ENCODE data around the gene ACO2. TPM values are rescaled to one million over a fixed set of nuclear protein-coding genes. Genes with fewer than 3 reads are reported as not detected.

ACO2 gene
- total RNA-seq, 2 donors from 2014 or later: 32.7 to 75.5 TPM

DNA sequence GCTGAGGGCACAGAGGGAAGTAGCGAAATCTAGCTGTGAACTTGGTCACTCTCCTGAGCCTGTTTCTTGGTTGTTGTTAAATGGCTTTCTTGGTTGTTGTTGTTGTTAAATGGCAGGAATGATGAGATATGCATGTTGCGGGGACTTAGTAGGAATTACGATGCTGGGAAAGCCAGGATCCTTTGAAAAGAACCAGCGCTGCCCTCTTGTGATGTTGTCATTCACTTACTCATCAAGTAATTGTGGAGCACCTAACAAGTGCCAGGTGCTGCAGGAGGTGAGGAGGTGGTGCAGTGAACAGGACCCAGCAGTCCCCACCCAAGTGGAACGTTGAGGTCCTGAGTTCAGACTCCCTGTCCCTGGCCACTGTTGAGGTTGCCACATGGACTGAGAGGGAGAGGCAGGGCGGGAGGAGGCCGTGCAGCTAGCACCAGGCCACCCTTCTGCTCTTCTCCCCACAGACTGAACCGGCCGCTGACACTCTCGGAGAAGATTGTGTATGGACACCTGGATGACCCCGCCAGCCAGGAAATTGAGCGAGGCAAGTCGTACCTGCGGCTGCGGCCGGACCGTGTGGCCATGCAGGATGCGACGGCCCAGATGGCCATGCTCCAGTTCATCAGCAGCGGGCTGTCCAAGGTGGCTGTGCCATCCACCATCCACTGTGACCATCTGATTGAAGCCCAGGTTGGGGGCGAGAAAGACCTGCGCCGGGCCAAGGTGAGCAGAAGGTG, 38.6 kb downstream of the ACO2 start:
- Histone ChIP-seq H3K9me3 (no peaks in the 10 kb centered on the region), H3K27me3 (no peaks in the 10 kb centered on the region), H3K36me3 (replicated peaks in 1 of 2; ENCODE audit: insufficient read depth in 1 of 2, low read depth in 2 of 2) (peaks cover 0 to 12% of the 10 kb centered on the region in 2 donors), H3K4me3 (no peak overlapping the region), H3K27ac (no peak overlapping the region), H3K4me1 (peaks cover 24% of the 10 kb centered on the region)
- ATAC-seq: no peak
- intact Hi-C loops (cut with DNase I): no loop called here
- no peak for TF ChIP-seq POLR2A (IDR thresholded peaks at IDR 0.05)
- TF ChIP-seq, protein P1, sequence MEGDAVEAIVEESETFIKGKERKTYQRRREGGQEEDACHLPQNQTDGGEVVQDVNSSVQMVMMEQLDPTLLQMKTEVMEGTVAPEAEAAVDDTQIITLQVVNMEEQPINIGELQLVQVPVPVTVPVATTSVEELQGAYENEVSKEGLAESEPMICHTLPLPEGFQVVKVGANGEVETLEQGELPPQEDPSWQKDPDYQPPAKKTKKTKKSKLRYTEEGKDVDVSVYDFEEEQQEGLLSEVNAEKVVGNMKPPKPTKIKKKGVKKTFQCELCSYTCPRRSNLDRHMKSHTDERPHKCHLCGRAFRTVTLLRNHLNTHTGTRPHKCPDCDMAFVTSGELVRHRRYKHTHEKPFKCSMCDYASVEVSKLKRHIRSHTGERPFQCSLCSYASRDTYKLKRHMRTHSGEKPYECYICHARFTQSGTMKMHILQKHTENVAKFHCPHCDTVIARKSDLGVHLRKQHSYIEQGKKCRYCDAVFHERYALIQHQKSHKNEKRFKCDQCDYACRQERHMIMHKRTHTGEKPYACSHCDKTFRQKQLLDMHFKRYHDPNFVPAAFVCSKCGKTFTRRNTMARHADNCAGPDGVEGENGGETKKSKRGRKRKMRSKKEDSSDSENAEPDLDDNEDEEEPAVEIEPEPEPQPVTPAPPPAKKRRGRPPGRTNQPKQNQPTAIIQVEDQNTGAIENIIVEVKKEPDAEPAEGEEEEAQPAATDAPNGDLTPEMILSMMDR (IDR thresholded peaks at IDR 0.05): no peak
- no peak for DNase-seq
- WGBS, 2 donors: 91 to 94% methylated on average over 10 to 22 of the region's 23 CpGs

DNA sequence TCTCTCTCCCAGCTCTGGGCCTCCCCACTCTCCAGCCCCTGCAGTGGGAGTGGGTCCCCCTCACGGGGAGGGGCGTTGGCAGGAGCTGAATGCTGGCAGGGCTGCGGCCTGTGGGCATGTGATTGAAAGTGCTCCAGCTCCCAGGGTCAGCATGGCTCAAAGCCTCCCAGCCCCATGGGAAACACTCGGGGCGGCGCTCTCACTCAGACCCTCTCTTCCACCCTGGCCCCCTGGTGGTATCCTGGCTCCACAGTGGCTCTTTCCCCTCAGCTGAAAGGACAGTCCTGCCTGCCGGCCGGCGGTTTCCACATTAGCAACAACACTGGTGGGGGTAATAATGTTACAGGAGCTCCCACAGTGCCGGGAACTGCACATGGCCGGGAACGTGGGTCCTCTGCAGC, 39.9 kb downstream of the ACO2 start:
- peaks cover 24% of the 10 kb centered on the region for H3K4me1 ChIP-seq
- H3K36me3 ChIP-seq (replicated peaks in 1 of 2; ENCODE audit: insufficient read depth in 1 of 2, low read depth in 2 of 2): peaks cover 0 to 13% of the 10 kb centered on the region in 2 donors
- intact Hi-C loops (cut with DNase I): no loop called here
- DNase-seq (no peak), ATAC-seq (no peak)
- no peak overlapping the region for H3K27ac ChIP-seq
- H3K27me3 ChIP-seq: no peaks in the 10 kb centered on the region
- H3K4me3 ChIP-seq: no peak overlapping the region
- TF ChIP-seq, protein P1 (IDR thresholded peaks at IDR 0.05): no peak
- TF ChIP-seq POLR2A (IDR thresholded peaks at IDR 0.05): no peak
- 75% methylated on average over 12 of the region's 12 CpGs; no CpG with 5 or more reads in 1 of the 2 donors for WGBS, 2 donors
- no peaks in the 10 kb centered on the region for H3K9me3 ChIP-seq

DNA sequence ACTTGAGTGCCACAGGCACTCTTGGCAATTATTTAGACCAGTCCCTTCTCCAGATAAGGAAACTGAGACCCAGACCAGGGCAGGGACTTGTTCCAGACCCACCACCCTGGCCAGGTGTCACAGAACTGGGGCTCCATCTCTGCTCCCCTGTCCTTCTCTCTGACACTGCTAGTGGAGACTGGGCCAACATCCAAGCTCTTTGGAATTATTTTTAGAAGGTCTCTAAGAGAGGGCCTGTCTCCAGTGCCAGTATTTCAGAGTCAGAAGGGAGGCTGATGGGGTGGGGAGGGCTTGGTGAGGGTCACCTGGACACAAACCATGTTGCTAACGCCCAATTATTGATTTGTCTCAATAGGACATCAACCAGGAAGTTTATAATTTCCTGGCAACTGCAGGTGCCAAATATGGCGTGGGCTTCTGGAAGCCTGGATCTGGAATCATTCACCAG, 42.6 kb downstream of the ACO2 start:
- peaks cover 0 to 22% of the 10 kb centered on the region in 2 donors for H3K36me3 ChIP-seq (replicated peaks in 1 of 2; ENCODE audit: insufficient read depth in 1 of 2, low read depth in 2 of 2)
- intact Hi-C loops (cut with DNase I): loop anchor here (10.0 kb wide), 1 partner anchor 57 kb away; no protein-coding TSS in a partner anchor
- H3K27ac ChIP-seq: peak overlapping the region in 3 of 4 donors; percentile 23 to 69 (median 46)
- WGBS, 2 donors: 32 to 47% methylated on average over 2 of the region's 2 CpGs
- H3K4me3 ChIP-seq: no peak overlapping the region
- peak in 1 of 4 donors; percentile 44 for DNase-seq
- no peaks in the 10 kb centered on the region for H3K9me3 ChIP-seq
- no peak for TF ChIP-seq POLR2A (IDR thresholded peaks at IDR 0.05)
- TF ChIP-seq, protein P1 (IDR thresholded peaks at IDR 0.05): no peak
- peaks cover 24% of the 10 kb centered on the region for H3K4me1 ChIP-seq
- peak; percentile 58 for ATAC-seq
- H3K27me3 ChIP-seq: no peaks in the 10 kb centered on the region

DNA sequence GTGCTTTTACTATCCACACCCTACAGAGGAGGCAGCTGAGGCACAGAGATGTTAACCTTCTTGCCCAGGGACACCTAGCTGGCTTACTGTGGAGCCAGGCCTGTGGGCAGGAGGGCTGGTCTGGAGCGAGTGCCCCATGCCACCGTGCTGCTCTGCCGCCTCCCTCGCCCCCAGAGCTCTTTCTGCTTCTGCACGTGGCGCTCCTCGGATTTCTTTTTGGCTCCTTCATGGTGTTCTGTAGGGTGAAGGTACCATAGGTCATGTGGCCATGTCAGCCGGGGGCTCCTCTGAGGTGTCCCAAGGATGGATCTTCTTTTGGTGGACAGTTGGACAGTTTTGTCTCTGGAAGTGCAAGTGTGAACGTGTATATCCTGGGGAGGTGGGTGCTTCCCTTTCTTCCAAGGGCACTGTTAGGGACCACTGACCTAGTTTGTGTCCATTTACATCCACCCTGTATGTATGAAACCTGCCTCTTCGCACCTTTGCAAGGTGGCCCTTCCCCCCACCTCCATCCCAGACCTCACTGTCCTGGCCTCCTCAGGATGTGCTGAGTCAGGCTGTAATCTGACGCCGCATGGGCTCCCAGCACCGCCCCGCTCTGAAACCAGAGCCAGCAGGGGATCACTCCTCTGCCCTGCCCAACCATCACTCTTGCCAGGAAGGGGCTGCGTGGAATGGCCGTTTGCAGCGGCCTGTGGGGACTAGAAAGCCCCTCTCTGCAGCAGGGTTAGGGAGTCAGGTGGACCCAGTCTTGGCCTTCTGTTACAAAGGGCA, 43.7 kb downstream of the ACO2 start:
- intact Hi-C loops (cut with DNase I): loop anchor here (10.0 kb wide), 1 partner anchor 58 kb away; no protein-coding TSS in a partner anchor
- Histone ChIP-seq H3K4me1 (peaks cover 24% of the 10 kb centered on the region), H3K36me3 (replicated peaks in 1 of 2; ENCODE audit: insufficient read depth in 1 of 2, low read depth in 2 of 2) (peaks cover 0 to 22% of the 10 kb centered on the region in 2 donors), H3K27me3 (no peaks in the 10 kb centered on the region), H3K27ac (peak overlapping the region in 2 of 4 donors; percentile 46 to 69), H3K9me3 (no peaks in the 10 kb centered on the region), H3K4me3 (no peak overlapping the region)
- WGBS, 2 donors: 82 to 86% methylated on average over 16 to 17 of the region's 17 CpGs
- TF ChIP-seq, protein P1 (IDR thresholded peaks at IDR 0.05): no peak
- no peak for TF ChIP-seq POLR2A (IDR thresholded peaks at IDR 0.05)
- DNase-seq (no peak), ATAC-seq (no peak)

Data from body of pancreas (tissue), 4 donors.